Measurements from ENCODE around the gene SIGLEC12.
A peak's percentile ranks its signal among the peaks of the same experiment; 100 is the strongest.
"Not testable (repeated sequence)": the region's sequence is repeated elsewhere in the genome, so short reads cannot be mapped to it uniquely, and the experiment has no call there.

SIGLEC12 gene

DNA sequence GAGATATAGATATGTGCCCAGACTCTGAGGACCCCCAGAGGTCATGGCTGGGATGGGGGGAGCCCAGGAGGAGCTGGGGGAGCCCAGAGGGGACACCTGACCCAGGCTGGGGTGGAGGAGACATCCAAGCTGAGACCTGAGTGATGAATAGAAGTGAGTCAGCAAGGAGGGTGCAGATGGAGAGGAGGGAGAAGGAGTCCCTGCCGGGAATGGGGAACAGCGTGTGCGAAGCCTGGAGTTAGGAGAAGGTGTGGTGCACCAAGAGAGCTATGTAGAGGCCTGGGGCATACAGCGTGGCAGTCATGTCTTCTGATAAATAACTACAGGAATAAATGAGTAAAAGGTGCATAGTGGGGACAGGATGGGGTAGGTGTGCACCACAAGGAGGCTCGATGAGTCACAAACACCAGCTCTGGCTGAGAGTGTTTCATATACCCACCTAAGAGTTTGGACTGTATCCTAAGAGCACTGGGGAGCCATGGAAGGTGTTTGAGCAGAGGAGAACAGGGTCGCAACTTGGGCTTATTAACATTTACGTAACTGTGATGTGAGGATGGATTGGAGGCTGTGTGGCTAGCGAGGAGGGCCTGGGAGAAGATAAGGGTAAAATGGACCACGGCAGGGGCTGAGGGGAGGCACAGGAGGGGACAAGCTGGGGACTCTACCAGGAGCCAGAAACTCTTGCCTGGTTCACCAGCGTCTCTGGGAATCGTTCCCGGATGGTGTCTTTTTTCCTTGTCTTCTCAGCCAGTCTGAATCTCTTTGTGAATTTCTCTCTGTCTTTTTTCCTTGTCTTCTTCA is 21.9 kb downstream of the SIGLEC12 start:
- DNase-seq, result no peak

DNA sequence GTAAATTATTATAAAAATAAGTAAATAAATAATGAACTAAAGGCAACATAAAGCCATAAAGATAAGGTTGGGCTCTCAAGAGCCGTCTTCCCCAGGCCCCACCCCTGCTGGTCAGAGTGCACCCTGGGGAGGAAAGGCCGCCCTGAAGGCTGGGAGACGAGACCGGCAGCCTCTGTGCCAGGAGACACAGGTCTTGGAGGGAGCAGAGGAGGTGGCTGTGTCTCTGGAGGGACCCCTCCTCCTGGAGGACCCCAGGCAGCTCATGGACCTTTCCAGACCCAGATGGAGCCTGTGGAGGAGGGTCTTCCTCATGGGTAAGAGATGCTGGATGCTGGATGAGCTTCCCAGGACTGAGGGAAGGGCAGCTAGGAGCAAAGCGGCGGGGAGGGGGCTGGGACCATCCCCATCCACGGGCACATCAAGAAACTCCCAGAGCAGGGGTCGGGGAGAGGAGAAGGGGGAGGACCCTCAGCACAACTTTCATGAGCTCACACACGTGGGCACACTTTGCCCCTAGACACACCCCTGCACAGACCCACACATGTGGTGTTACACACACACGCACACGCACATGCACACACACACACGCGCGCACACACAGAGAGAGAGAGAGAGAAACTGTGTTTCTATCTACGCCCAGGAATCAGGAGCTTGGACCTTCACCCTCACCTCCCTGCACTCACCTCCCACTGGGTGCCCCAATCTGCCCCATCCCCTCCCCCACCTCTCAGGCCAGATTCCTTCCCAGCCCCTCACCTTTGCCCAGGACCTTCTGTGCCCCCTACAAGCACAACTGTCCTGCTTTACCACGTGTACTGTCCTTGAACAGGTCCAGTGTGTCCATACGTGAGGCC is 23.0 kb downstream of the SIGLEC12 start, which contains the start of gene CEACAM18:
Gene CEACAM18, plus strand, starts transcription at position 159 of the 854 bp plus-strand sequence.
- DNase-seq, result no peak

DNA sequence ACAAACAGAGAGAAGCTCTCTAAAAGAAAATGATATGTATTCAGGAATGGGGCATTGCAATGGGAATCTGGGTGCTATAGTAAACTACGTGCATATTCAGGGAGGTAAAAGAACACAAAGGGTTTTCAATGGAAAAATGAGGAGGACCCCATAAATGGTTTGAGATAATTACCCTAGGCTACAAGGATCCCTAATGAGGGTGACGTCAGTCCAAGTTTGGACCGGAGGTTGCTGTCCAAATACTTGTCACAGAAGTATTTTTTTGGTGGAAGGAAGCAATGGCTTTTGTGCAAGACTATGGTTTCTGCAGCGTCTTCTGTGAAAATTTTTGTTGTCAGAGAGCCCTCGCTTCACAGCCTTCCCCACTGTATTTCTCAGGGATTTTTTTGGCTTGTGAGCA is 24.3 kb downstream of the SIGLEC12 start:
- no peak for DNase-seq

DNA sequence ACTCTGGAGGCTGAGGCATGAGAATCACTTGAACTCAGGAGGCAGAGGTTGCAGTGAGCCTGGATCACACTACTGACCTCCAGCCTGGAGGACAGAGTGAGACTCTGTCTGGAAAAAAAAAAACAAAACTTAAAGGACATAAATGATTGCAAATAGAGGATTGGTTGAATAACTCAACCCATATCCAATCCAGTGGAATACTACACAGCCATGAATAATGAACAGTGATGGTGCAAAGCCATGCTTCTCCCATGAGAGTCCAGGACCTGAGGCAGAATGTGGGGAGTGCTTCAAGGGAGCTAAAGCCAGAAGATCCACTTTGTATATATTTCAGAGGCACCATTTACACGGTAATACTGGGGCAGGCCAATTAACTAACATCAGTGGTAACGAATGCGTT is 25.4 kb downstream of the SIGLEC12 start:
- no peak for DNase-seq

DNA sequence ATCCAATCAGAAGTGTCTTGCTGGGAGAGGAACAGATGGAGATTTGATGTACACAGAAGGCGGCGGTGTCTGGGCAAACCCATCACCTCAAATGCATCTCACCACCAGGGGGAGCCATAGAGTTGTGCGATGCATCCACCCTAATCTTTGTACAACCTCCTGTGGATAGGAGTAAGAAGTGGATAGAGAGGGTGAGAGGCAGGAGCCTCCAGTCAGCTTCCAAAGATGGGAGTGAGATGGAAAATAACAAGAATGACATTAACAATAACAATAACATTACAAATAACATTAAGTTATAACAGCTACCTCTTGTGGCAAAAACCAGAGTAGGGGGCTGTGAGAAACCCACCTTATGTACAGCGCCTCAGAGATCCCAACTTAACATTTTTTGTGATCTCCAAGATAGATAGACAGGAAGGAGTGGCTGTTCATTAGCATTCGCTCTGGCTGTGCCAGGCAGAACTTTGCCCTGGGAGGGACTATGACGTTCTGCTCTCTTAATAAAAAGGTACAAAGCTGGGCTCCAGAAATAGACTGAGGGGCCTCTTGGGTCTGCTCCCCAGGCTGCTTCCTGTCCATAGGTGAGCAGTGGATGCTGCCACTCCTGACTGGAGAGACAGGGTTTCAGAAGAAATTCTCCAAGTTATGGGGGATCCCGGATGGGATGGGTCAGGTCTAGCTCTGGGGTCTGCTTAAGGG is 28.4 kb downstream of the SIGLEC12 start:
- DNase-seq, result peak in 1 of 2 experiments; percentile 1

DNA sequence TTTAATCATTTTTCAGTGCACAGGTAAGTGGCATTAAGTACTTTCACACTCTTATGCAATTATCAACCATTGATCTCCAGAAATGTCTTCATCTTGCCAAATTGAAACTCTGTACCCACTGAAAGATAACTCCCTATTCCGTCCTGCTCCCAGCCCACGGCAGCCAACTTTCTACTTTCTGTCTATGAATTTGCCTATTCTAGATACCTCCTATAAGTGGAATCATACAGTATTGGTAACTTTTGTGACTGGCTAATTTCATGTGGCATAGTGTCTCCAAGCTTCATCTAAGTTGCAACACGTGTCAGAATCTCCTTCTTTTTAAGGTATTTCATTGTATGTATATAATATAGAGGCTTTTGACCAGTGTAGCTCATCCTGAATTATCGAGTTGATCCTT is 29.0 kb downstream of the SIGLEC12 start:
- no peak for DNase-seq

DNA sequence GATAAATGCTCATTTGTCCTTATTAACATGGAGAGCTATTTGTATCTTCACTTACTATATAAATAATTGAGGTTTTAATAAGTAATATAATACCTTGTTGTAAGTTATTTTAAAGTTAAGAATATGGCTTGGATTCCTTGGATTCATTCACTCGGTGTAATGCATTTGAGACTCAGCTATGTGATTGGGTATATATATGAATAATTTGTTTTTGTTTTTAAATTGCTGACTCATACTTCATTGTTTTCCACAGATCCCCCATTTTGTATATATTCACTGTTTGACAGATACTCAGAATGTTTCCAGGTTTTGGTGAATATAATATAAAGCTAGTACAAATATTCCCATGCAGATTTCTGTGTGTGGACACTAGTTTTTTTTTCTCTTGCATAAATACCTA is 30.1 kb downstream of the SIGLEC12 start:
- no peak for DNase-seq

DNA sequence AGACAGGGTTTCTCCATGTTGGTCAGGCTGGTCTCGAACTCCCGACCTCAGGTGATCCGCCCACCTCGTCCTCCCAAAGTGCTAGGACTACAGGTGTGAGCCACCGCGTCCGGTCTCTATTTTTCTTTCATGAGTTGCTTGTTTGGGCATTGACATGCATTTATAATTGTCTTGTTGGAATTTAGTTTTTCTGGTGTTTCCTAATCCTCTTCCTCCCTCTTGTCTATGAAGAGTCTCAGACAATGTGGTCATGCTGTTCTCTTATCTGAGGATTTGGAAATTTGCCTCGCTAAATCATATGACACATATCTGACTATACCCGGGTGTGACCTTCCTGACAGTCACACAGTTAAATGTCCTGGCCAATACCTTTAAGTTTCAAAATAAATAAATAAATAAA is 30.6 kb downstream of the SIGLEC12 start:
- DNase-seq, result no peak

DNA sequence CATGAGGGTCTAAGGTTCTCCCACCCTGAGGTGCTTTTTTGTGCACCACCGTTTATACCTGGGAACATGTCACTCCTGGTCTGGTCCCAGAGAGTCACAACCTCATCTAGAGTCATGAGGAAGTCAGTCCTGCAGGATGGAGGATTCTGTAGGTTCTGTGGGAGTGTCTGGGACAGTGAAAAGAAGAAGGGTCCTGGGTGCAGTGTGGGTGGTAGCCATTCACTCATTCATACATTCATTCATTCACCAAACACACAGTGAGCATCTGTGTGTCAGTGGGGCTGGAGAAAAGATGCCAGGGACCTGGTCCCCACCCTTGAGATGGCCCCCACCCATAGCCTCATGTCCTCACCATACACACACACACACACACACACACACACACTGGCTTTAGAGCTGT is 32.0 kb downstream of the SIGLEC12 start:
- DNase-seq, result no peak

DNA sequence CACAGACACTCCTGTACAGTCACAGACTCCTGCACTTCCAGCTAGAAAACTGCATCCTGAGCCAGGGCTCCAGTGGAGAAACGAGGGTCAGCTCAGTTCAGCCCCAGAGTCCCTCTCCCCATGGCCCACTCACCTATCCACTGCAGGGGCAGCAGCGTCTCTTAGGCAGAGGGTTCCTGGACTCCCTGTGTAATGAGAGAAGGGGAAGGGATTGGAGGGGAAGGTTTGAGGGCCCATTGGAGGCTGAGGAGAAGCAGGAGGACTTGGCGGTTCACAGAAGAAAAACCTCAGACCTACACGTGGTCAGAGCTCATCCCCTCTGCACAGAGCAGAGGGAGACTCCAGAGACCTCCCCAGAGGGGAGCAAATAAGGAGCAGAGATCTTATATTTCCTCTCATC is 32.4 kb downstream of the SIGLEC12 start:
- no peak for DNase-seq

DNA sequence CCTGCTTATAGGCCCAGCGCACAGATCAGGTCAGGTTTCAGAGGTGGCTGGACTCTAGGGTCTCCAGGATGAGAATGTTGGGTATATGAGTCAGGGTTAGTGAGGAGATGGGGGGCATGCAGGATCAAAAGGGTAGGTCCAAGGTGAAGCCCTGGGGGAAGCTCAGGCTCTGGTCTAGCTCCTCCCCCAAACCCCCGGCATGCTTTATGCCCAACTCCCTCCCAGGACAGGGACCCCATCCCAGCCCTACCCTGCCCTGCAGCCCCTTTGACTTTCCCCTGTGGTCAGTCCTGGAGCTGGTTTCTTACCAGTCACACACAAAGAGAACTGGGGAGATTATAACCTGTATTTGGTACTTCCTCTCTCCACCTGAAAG is 33.1 kb downstream of the SIGLEC12 start:
- DNase-seq, result no peak

DNA sequence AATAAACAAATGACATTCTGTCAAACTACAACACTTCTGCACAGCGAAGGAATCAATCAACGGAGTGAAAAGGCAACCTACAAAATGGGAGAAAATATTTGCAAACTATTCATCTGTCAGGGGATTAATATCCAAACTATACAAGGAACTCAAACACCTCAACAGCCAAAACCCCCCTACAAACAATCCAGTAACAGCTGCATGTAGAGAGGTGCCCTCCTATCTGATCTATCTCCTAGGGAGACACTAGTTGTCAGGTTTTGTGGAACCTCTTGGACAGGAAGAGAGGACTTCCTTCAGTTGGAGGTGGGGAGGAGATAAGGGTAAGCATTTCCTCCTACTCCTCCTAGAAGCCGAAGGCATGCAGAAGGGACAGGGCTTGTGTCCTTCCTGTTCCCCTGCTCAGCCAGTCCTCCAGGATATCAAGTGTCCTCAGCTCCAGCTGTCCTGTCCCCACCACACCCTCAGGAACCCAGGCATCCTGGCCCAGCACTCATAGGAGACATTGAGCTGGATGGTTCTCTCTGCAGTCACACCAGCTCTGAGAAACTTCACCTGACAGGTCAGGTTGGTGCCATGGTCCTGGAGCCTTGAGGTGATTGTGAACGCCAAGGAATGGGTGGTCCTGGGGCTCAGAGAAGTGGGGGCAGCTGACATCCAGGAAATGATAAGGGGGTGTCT is 33.6 kb downstream of the SIGLEC12 start:
- DNase-seq, result no peak

DNA sequence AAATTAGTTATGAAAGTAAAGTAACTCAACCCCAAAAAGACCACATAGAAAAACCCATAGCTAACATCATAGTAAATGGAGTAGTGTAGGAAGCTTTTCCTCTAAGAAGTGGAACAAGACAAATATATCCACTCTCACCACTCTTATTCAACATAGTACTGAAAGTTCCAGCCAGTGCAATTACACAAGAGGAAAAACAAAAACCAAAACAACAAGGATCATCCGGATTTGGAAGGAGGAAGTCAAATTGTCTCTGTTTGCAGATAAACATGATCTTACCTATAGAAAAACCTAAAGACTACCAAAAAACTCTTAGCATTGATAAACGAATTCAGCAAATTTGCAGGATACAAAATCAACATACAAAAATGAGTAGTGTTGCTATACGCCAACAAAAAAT is 34.9 kb downstream of the SIGLEC12 start:
- no peak for DNase-seq

DNA sequence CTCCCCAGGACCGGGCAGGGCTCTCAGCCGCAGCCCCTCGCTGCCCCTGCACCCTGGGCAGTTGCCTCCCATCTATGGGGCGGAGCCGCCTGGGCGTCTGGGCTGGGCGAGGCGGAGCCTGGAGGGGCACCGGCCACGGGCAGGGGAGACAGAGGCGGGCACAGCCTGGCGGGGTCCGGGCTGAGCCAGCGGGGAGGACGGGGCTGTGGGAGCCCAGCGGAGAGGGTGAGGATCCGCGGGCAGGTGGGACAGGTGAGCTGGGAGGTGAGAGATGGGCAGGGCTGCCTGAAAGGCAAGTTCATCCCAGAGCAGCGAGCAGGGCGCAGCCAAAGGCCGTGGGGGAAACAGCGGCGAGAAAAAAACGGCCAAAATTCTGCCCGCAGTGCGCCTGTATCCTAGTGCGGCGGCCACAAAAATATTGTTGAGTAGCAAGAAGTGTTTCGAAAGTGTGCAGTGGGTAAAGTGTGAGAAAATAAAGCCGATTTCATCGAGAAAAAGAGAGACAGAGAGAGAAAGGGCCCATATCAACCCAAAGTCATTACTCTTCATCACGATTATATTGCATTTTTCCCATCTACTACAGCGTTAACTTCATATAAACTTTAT is 37.5 kb downstream of the SIGLEC12 start:
- not testable (repeated sequence) for DNase-seq

DNA sequence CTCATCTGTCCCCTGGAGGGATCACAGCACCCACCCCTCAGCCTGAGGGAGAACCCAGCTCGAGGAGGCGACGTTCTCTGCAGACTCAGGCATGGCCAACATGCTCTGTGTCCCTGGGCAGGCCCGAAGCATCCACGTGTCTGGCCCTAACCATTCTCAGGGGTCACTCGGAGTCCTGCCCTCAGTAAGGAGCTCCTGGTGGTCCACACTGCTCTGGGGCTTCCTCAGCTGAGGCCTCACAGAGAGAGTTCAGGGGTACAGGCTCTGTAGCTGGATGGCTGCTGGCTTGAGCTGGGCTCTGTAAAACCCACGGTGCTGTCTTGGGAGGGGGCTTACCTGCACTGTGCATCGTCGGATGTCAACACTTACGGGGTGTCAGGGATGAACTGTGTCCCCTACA is 38.9 kb downstream of the SIGLEC12 start:
- DNase-seq, result no peak

DNA sequence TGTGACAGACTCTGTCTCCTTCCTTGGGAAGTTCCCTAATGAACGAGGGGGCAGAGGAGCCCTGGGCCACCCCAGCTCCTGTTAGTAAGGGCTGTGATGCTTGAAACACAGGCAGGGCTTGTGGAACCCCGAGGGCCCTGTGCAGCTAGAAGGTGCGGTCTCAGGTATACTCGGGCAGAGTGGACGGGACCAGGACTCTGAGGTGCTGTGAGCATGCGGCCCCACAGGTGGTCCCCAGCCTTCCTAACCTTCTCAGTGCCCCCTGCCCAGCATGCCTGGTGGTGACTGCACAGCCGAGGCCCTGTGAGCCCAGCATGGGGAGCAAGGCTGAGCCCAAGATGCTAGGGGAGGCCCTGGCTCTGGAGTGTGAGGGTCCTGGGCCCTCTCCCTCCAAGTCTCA is 39.3 kb downstream of the SIGLEC12 start:
- DNase-seq, result no peak

DNA sequence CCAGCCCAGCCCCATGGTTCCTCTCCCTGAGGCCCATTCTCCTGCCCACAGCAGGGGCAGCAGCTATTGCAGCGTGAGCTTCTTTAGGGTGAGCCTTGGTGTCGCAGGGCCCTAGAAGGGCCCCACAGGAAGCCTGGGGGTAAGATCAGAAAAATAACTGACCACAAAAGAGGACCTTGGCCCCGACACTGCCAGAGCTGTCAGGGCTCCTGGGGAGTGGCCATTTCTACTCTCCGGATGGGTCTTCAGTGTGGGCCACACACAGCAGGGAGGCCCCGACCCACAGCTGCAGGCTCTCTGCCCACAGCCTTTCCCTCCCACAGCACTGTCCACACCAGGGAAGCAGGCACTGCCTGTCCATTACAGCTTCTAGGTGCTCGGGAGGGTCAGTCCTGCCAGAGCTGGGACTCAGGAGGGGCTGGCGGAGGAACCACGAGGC is 39.9 kb downstream of the SIGLEC12 start:
- DNase-seq, result no peak

DNA sequence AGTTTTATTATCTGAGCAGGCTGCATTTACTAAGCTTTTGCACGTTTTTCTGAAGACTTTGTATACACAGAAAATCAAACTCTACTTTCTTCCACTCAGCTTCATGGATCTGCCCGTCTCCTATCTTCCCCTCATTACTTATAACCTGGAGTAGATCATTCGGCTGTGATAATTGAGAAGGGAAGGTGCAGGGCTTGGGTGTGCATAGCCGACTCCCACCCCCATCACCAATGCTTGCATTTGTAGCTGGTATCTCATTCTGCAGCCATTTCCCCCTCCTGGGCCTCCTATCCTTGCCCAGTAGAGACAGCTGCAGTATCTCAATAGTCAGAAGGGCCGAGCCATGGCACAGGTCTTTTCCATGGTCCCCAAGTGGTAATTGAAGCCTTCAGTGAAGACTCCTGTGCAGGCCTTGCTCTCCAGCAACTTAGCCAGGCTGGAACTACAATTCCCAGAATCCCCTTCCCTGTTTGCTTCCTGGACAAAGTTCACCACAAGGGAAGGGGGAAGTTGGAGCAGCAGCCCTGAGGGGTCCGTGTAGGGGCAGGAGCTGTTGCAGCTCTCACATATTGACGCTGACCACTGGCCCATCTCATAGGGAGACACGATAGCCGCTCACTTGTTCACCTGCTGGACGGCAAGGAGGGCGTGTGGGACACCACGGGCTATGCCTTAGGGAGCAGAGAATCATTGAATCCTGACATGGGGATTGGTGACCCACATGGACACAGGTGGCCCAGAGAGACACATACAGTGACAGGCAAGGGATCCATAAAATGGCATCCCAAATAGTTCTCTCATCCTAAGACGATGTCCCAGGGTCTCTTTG is 41.2 kb downstream of the SIGLEC12 start:
- DNase-seq, result no peak

DNA sequence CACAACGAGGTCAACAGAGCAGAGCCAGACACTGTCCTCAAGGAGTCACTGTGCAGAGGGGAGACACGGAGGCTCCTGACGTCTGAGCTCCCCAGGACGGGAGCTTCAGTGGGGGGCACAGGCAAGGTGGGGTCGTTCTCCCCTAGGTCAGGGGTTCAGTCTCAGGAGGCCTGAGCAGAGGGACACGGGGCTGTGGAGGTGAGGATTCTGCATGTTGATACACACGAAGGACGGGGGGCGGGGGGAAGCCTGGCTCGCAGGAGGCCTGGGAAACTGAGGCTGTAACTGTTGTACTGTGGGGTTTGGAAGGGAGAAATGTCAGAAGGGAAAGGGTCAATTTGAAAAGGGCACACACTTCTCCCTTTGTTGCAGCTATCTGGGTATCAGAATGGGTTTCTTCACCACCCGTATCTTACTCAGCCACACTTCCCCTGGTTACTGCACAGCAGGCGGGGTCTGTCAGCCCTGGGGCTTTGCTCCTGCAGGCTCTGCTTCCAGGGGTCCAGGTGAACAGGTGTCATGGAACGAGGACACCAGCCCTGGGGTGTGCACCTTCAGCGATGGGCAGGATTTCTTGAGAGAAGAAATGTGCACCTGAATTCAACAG is 42.6 kb downstream of the SIGLEC12 start:
- no peak for DNase-seq

DNA sequence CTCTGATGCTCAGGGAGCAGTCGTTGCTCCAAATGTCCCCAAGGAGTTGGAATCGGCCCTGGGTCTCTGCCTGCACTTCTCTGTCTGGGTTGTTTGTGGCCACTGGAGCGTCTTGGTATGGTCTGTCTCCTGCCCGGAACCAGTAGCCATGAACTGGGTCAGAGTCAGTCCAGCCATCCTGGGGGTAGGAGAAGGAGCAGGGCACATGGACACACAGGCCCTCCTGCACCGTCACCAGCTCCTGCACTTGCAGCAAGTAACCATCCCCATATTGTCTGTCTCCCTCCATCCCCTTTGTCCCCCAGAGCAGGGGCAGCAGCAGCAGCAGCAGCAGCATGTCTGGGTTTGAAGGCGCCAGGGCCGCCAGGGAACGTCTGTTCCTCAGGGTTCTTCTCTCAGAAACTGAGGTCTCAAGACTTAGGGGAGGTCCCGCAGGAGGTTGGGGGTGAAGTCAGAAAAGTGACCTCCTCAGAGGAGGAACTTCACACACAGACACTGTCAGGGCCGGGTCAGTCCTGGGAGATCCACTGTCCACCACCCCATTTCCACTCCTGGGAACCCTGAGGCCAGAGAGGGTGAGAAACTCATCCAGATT is 43.5 kb downstream of the SIGLEC12 start, which contains the start of gene SIGLEC8:
Gene SIGLEC8, minus strand, starts transcription at position 404 of the 595 bp plus-strand sequence. Its CDS starts 67 bp downstream, at position 337.
- no peak for DNase-seq
